Stimulated activated CD4-positive, alpha-beta T cell treated with anti-CD3 and anti-CD28 coated beads, Interleukin-1b, Interleukin-23, amount 100 ng/mL, for 1 hour (primary cell): ENCODE results near the gene PTGFR.

ENCODE experiments used
- DNase-seq, 2 donors: peaks; one replicate each; pipeline ENCODE4 v3.0.0-alpha.2; 2020; ENCODE audit warnings: low read depth in 2 of 2

Gene PTGFR

GRCh38 chr1:78490861-78491450, at the start of gene PTGFR:
PTGFR (plus strand) TSS chr1:78490974; CDS start chr1:78492744, 1,770 bp downstream.
- no peak for DNase-seq

GRCh38 chr1:78441921-78442320, 48.9 kb upstream of the PTGFR start:
- no peak for DNase-seq

GRCh38 chr1:78447086-78447485, 43.7 kb upstream of the PTGFR start:
- DNase-seq: no peak

- DNase-seq: no peak
These were observed 26.3 kb upstream of the PTGFR start for GRCh38 chr1:78464449-78464891.

DNA sequence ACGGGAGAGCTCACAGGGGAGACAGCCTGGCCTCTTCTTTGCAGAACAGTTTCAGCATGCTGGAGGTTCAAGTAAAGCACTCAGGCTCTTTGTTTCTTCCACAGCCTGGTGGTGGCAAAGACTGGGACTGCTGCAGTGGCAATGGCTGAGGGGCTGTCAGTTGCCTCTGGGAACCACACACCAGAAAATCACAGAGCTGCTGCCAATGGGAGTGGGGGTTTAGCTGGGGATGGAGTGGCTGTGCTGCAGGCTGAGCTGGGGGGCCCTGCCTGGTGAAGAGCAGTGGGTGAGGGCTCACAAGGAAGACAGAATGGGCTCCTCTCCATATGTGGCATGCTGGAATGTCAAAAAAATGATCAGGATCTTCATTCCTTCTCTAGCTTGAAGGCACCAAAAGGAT, 25.6 kb upstream of the PTGFR start:
- DNase-seq: no peak

DNA sequence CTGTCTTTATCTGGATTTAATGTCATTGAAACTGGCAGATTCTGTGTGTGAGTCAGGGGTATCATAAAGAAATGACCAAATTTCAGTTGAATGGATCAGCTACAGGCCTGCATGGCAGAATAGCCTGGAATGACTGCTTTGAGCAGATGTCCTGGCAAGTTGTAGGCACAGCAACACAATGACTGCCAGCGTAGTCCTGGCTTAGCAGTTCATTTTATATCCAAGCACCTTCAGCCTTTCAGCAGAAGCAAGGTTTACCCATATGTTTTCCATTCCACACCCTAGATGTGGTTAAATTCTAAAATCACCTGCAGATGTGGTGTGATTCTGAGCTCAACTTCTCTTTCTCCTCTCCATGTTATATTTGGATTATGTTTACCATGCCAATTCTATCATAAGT, 22.3 kb upstream of the PTGFR start:
- no peak for DNase-seq

GRCh38 chr1:78469576-78469975, 21.2 kb upstream of the PTGFR start:
- DNase-seq: no peak

DNA sequence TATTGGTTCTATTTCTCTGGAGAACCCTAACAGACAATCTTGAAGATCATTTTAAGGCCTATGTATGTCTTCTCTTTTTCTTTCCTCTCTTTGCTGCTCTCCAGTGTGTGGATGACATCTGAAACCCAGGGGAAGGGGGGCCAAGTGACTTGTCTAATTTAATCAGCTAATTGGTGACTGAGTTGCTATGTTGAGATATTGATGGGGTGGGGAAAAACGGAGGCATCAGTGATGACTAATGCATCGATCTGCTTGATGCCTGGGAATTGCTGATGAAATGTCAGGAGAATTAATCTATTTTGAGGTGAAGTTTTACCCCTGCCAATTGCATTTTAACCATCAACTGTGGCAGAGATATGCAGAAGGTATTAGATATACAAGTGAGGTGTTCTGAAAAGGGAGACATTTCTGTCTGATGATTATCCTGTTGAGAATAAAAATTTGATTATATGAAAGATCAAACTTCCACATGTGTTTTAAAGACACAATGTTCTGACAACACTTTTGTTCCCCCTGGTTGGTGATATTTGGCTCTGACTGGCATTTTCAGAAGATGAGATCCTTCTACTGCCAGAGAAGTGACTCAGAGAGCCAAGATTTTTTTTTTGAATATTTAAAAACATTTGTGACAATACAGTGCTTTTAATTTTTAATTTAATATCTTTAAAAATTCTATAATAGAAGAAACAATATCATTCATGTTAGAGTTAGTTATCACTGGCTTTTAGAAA, 18.7 kb upstream of the PTGFR start:
- DNase-seq: no peak

DNA sequence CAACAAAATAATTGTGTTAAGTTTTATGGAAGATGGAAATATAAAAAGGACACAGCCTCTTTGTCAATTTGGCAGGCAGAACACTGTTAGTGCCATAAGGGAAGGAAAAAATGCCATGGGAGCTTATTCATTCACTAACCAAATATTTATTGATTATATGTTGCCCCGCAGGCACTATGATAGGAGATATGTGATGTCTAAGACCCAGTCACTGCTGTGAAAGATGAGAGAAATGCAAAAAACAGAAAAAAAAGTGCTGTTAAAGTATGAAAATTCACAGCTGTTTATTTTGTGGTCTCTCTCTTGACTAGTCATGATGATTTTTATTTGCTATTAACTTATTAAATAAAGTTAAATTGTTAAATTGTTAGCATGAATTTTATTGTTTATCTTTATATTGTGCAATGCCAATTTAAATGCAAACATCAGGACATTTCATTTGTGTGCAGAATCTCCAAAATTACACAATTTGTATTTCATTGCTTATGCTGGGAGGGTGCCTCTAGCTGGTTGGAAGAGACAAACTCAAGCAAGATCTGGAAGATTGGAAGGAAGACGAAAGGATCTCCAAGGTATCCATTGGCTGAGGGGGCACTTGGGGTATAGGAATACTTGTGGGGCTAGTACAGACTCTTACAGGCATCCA, 17.8 kb upstream of the PTGFR start:
- no peak for DNase-seq

DNA sequence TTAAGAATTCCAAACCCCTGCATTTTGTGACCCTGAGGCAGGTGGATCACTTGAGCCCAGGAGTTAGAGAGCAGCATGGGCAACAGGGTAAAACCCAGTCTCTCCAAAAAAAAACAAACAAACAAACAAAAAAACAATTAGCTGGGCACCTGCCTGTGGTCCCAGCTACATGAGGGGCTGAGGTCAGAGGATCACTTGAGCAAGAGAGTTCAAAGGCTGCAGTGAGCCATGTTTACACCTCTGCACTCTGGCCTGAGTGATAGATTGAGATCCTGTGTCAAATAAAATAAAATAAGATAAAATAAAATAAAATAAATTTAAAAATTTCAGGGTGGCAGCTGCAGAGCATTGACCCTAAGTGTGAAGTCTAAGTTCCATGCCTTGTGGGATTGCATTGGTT, 16.7 kb upstream of the PTGFR start:
- DNase-seq: no peak

DNA sequence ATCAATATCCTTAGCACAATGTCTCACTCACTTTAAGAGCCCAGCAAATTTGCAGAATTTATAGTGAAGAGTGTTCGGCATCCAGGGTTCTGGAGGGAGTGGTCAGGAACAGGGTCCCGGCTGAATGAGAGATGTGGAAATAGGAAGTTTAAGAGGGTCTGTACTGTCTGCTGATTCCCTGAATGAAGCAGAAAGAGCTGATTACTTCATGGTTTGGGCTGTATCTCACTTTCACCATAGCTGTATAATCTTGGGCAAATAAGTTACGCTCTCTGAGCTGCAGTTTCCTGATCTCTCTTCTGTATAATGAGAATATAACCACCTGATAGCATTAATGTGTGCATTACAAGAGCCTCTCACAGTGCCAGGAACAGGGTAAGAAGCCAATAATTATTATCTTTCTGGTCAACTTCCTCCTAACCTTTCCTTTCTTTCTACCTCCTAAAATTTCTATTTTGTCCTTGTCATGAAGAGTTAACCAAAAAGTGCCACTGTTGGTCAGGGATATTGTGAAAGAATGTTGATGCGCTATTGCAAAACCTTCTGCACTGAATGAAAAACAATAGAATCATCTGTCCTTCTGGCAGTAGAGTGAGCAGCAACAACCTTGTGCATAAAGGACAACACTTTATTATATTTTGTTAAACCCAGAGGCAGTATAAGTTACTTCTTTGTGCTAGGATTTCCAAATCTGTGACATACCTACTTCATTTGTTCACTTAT, 14.7 kb upstream of the PTGFR start:
- DNase-seq: no peak

DNA sequence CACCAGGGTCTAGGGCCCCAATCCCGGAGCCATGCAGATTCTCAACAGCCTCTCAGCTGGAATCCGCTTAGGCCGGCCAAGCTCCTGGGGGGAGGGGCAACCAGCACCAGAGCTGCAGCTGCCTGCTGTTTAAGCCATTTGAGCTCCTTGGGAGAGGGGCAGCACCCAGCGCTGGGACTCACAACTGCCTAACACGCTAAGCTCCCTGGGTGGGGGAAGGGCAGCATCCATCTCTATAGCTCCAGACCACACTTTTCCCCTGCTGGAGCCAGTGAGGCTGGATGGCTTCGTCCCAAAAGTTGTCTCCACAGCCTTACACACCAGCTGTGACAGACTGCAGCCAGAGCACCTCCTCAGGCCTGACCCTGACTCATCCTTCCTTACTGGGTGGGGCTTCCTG, 6.9 kb upstream of the PTGFR start:
- DNase-seq: no peak

GRCh38 chr1:78491451-78492071, 787 bp downstream of the PTGFR start:
- no peak for DNase-seq

DNA sequence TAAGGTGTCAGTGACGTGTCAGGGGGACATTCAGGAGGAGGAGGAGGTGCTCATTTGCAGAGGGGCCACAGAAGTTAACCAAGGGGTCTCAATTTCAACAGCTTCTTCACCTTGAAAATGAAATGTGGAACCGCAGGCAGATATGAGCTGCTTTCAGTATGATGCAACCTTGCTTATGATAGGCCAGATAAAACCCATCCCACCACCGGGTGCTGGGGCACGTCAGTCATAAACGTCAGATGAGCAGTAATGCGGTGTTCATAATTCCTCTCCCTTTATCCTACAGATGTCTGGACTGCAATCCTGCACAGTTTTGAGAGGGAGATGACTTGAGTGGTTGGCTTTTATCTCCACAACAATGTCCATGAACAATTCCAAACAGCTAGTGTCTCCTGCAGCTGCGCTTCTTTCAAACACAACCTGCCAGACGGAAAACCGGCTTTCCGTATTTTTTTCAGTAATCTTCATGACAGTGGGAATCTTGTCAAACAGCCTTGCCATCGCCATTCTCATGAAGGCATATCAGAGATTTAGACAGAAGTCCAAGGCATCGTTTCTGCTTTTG, 1.7 kb downstream of the PTGFR start:
- DNase-seq: no peak

- no peak for DNase-seq
These were observed 2.7 kb downstream of the PTGFR start for GRCh38 chr1:78493451-78493850.

DNA sequence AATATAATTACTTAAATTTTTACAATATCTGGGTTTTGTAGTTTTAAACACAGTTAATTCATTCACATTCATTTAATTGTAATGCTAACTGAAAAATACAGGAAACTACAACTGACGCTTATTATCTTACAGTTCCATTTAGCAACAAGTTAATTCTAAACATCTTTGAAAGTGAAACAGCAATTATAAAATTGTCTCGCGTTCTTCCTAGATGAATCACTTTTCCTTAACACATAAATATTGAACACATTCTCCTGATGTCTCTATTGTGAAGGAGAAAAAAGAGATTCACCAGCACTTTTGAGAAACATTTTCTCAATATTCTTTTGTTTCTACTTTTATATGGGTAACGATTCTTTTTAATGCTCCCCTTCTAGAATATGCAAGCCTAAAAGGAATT, 6.4 kb downstream of the PTGFR start:
- no peak for DNase-seq

GRCh38 chr1:78500529-78500928, 9.8 kb downstream of the PTGFR start:
- DNase-seq: no peak

DNA sequence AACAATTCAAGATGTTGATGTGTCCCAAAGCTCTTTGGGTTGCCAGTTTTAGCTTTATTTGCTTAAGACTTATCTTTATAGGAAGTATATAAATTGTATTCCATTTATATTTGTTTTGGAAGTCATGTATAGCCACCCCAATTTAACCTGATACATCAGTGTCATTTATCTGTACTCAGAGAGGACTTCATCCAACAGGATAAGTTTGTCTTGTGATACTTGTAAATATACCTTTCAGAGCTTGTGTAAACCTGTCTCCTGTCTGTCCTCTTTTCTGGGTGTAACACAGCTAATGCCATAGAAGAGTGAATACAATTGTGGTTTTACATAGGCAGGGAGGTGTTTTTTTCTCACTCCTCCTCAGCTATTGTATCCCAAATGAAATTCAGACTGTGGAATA, 10.4 kb downstream of the PTGFR start:
- no peak for DNase-seq

GRCh38 chr1:78511334-78511733, 20.6 kb downstream of the PTGFR start:
- DNase-seq: no peak

GRCh38 chr1:78516716-78517115, 25.9 kb downstream of the PTGFR start:
- no peak for DNase-seq

- no peak for DNase-seq
These were observed 28.7 kb downstream of the PTGFR start for GRCh38 chr1:78519446-78519845.

DNA sequence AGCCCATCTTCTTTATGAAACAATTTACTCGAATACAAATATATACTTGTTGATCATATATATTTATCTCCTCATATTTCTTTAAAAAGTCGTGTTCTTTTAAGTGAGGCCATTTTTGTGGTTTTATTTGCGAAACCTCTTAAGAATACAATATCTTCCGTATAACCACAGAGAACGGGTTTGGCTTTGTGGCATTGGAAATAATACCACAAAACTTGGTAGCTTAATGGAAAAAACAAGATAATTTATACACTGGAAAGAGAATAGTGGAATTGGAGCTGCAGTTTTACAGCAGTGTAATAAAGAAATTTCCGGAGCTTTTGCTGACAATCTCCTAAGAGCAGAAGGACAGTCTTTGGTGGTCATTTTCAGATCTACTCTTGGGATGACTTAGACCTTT, 29.4 kb downstream of the PTGFR start:
- DNase-seq: no peak
